ENCODE data around the gene PCDHA7.
"Not testable (repeated sequence)": the region's sequence is repeated elsewhere in the genome, so short reads cannot be mapped to it uniquely, and the experiment has no call there.

Gene PCDHA7

GRCh38 chr5:140833993-140834392 lies at the start of gene PCDHA7:
PCDHA7 (plus strand) TSS chr5:140834269; CDS start chr5:140834384, 115 bp downstream.
- in situ Hi-C loops (cut with MboI; ENCODE audit: low sequenced_read_pairs), result no loop called here

GRCh38 chr5:140785905-140786686 lies 48.0 kb upstream of the PCDHA7 start, which contains the start of gene PCDHA1:
PCDHA1 (plus strand) TSS chr5:140786140.
- in situ Hi-C loops (cut with MboI; ENCODE audit: low sequenced_read_pairs), result no loop called here

- in situ Hi-C loops (cut with MboI; ENCODE audit: low sequenced_read_pairs), result not testable (repeated sequence)
These were observed 46.6 kb upstream of the PCDHA7 start for GRCh38 chr5:140787422-140787821.

- in situ Hi-C loops (cut with MboI; ENCODE audit: low sequenced_read_pairs), result not testable (repeated sequence)
These were observed 46.1 kb upstream of the PCDHA7 start for GRCh38 chr5:140787849-140788504.

GRCh38 chr5:140791089-140791488 lies 43.0 kb upstream of the PCDHA7 start:
- in situ Hi-C loops (cut with MboI; ENCODE audit: low sequenced_read_pairs), result no loop called here

- in situ Hi-C loops (cut with MboI; ENCODE audit: low sequenced_read_pairs), result no loop called here
These were observed 39.3 kb upstream of the PCDHA7 start, which contains the start of gene PCDHA2 for GRCh38 chr5:140794595-140795258. PCDHA2 (plus strand) TSS chr5:140794852.

- in situ Hi-C loops (cut with MboI; ENCODE audit: low sequenced_read_pairs), result no loop called here
These were observed 38.8 kb upstream of the PCDHA7 start for GRCh38 chr5:140795259-140795641.

GRCh38 chr5:140796072-140796717 lies 37.9 kb upstream of the PCDHA7 start:
- in situ Hi-C loops (cut with MboI; ENCODE audit: low sequenced_read_pairs), result not testable (repeated sequence)

GRCh38 chr5:140796718-140797095 lies 37.4 kb upstream of the PCDHA7 start:
- in situ Hi-C loops (cut with MboI; ENCODE audit: low sequenced_read_pairs), result no loop called here

- in situ Hi-C loops (cut with MboI; ENCODE audit: low sequenced_read_pairs), result no loop called here
These were observed 33.1 kb upstream of the PCDHA7 start, which contains the start of gene PCDHA3 for GRCh38 chr5:140800816-140801493. PCDHA3 (plus strand) TSS chr5:140801057.

- in situ Hi-C loops (cut with MboI; ENCODE audit: low sequenced_read_pairs), result no loop called here
These were observed 32.6 kb upstream of the PCDHA7 start for GRCh38 chr5:140801494-140801841.

GRCh38 chr5:140802381-140802780 lies 31.7 kb upstream of the PCDHA7 start:
- in situ Hi-C loops (cut with MboI; ENCODE audit: low sequenced_read_pairs), result not testable (repeated sequence)

GRCh38 chr5:140802781-140803271 lies 31.2 kb upstream of the PCDHA7 start:
- in situ Hi-C loops (cut with MboI; ENCODE audit: low sequenced_read_pairs), result no loop called here

GRCh38 chr5:140806834-140807775 lies 27.0 kb upstream of the PCDHA7 start, which contains the start of gene PCDHA4:
PCDHA4 (plus strand) TSS chr5:140807068.
- in situ Hi-C loops (cut with MboI; ENCODE audit: low sequenced_read_pairs), result no loop called here

GRCh38 chr5:140808241-140808888 lies 25.7 kb upstream of the PCDHA7 start:
- in situ Hi-C loops (cut with MboI; ENCODE audit: low sequenced_read_pairs), result not testable (repeated sequence)

GRCh38 chr5:140808889-140809291 lies 25.2 kb upstream of the PCDHA7 start:
- in situ Hi-C loops (cut with MboI; ENCODE audit: low sequenced_read_pairs), result no loop called here

- in situ Hi-C loops (cut with MboI; ENCODE audit: low sequenced_read_pairs), result no loop called here
These were observed 12.4 kb upstream of the PCDHA7 start, which contains the start of gene PCDHA5 for GRCh38 chr5:140821375-140822280. PCDHA5 (plus strand) TSS chr5:140821613.

- in situ Hi-C loops (cut with MboI; ENCODE audit: low sequenced_read_pairs), result no loop called here
These were observed 11.8 kb upstream of the PCDHA7 start for GRCh38 chr5:140822281-140822629.
